Activated T-cell treated with anti-CD3 and anti-CD28 coated beads for 1 hour (primary cell): Measurements from ENCODE around the gene ZNF736.
"Not testable (repeated sequence)": the region's sequence is repeated elsewhere in the genome, so short reads cannot be mapped to it uniquely, and the experiment has no call there.

Experiments
- DNase-seq: peaks from one replicate; pipeline ENCODE4 v3.0.0-alpha.2; 2020; ENCODE audit warnings: low read depth

ZNF736 gene

DNA sequence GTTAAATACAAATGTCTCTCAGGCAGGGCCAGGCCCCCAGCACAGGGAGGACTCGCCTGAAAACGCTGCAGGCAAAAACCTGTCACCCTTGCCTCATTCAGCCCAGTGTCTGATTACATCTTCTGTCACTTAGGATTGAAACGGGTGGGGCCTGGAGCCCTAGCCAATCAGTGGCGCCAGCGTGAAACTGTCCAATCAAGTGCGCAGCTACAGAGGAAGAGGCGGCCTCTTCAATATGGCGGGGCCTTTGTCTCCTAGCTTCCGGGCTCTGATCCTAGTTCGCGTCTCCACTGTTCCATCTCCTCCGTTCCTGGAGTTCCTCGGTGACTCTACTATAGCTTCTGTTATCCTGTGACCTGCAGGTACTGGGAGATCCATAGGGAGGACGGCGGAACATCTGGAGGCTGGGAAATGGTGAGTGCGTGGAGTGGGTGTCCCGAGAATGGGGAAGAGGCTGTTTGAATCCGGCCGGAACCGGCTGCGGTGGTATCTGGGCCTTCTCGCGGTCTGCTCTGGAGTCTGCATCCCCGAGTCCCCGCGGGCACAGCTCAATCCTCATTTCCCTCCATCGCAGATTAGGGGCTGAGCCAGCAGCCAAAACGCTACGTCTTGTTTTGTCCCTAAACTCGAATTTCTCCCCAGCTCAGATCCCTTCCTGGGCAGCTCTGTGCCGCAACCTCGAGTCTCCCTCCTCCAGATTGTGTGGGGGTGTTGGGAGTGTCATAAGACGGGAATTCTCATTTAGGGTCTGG, at the start of gene ZNF736:
Gene ZNF736 (plus strand): TSS at position 222 of the 752 bp plus-strand sequence. CDS start 190 bp downstream, at position 412.
- peak; percentile 75 for DNase-seq

DNA sequence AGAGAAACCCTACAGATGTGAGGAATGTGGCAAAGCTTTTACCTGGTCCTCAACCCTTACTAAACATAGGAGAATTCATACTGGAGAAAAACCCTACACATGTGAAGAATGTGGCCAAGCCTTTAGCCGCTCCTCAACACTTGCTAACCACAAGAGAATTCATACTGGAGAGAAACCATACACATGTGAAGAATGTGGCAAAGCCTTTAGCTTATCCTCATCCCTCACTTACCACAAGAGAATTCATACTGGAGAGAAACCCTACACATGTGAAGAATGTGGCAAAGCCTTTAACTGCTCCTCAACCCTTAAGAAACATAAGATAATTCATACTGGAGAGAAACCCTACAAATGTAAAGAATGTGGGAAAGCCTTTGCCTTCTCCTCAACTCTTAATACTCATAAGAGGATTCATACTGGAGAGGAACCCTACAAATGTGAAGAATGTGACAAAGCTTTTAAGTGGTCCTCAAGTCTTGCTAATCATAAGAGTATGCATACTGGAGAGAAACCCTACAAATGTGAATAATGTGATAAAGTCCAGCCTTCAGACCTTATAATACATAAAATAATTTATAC, 47.3 kb upstream of the ZNF736 start:
- DNase-seq: no peak

DNA sequence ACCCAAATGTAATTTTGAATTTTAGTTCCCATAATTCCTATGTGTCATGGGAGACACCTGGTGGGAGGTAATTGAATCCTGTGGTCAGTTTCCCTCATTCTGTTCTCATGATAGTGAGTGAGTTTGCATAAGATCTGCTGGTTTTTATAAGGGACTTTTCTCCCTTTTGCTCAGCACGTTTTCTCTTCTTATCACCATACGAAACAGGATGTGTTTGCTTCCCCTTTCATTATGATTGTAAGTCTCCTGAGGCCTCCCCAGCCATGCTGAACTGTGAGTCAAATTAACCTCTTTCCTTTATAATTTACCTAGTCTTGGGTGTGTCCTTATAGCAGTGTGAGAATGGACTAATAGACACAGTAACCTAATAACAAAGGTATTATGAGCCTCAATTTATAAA, 36.1 kb upstream of the ZNF736 start:
- no peak for DNase-seq

DNA sequence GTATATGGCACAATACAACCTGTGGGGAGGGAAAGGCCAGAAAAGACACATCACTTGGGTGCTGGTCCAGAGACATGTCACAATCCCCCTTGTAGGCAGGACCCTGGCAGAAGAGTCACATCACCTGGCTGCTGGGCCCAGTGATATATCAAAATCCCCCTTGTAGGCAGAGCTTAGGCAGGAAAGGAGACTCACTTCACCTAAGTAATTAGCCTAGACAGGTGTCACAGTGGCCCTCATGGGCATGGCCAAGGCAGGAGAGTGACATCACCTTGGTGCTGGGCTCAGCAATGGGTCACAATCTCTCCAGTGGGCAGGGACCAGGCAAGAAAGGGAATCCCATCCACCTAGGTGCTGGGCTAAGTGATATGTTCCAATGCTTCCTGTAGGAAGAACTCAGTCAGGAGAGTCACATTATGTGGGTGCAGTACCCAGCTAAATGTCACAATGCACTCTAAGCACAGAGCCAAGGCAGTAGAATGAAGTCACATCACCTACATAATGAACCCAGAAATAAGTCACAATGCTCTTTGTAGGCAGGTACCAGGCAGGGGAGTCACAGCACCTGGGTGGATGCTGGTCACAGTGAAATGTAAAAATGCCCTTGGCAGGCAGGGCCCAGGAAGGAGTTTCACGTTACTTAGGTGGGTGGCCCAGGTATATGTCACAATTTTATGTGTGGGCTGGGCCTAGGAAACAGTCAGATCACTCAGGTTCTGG, 18.9 kb upstream of the ZNF736 start:
- no peak for DNase-seq

DNA sequence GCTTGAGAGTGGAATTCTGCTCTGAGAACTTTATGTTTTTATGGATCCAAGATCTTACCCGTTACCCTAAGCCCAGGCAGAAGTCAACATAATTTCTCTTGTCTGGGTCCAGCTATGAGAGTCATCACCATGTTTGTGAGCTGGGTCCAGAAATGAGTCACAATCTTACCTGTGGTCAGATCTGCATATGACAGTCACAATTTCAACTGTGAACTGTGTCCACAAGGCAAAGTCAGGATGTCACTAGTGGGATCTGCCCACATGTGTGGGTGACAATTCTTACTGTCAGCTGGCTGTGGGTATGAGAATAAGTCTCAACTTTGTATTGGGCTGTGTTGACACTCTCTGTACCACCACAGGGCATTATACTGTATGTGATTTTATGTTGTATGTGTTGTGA, 16.3 kb upstream of the ZNF736 start:
- not testable (repeated sequence) for DNase-seq

DNA sequence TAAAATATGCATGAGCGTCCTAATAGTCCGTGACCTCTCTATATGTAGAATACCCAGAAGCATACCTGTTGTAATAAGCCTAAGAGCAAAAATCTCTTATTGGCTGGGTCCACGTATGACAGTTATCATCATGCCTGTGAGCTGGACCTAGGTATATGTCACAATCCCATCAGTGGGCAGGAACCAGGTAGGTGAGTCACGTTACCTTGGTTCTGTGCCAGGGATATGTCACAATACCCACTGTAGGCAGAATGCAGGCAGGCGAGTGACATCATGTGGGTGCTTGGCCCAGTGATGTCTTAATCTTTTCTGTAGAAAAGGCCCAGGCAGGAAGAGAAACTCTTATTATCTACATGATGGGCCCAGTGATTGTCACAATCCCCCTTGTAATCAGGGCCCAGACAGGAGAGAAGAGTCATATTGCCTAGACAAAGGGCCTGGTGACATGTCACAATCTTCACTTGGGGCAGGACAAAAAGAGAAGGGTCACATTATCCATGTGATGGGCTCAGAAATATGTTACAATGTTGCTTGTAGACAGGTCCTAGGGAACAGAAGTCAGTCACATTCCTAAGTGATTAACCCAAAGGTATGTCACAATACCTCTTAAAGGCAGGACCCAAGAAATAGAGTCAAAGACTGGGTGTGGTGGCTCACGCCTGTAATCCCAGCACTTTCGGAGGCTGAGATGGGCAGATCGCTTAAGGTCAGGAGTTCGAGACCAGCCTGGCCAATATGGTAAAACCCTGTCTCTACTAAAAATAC, 12.9 kb upstream of the ZNF736 start:
- DNase-seq: no peak

DNA sequence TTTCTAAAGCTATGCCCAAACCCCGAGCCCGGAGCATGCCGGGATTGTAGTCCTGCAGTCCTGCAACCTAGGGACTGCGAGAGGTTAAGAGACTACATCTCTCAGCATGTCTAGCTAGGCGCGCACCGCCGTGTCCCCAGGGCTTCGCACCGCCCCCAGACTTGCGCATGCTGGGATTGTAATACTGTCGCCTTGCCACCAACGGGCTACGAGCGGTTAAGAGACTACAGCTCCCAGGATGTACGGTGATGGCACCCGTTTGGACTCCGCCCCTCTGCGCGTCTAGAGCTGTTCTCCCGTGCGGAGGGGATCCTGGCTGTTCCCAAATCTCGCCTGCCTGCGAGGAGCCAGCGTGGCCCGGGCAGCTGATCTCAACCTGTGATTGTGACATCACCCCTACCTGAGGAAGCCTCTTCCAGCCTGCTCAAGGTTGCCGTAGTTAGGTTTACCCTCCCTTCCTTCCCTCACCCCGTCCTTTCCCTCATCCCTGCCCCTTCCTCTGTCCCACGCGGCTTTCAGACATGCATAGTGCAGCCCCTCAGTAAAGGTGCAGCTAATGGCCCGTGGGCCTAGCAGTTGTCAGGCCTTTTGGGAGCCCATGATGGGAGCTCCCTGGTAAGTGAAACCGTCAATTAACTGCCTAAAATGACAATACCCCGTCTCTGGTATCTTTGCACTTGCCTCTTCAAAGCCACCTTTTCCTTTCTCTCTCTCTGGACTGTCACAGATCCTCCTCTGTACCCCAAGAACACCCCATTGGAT, 6.3 kb upstream of the ZNF736 start:
- DNase-seq: peak; percentile 87

DNA sequence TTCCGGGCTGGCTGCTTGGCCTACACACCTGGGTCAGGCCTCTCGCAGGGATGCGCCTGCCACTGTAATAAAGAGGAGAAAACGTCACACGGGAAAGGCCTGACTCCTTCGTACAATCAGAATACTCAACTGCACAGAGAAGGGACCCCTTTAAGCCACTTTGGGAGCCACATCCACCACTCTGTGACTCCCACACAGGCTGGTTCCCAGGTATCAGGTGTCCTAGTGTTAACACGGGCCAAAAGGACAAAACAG, 5.8 kb upstream of the ZNF736 start:
- DNase-seq: no peak

DNA sequence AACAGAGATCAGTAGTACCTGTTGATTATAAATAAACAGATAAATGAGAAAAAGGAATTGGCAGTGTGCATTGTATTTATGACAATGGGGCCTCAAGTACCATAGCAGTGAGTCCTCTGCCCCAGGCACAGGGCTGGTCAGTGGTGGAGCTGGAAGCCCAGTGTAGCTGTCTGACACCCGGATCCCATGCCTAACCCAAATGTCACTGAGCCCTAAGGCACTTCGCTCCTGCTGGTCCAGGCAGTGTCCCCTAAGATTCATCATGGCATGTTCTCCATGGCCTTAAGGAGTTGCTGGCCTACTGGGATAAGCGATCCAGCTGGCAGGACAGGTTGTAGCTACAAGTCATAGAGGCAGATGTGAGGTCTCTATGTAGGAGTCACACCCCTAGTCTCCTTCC, 3.3 kb upstream of the ZNF736 start:
- no peak for DNase-seq

DNA sequence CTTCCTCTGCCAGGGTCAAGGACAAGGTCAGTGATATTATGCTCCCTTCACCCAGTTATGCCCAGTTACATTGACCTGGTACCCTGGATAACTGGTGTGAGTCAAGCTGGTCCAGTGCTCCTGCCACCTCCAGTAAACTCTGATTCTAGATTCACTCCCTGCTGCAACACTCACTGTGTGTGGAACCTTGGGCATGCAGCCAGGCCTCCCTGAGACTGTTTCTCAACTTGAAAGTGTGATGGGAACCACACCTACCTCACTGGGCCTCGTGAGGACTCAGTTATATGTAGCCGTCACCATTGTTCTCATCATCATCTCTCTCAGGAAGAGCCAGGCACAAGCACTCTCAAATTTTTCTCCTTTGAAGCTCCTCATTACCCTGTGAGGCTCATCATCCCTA, 935 bp upstream of the ZNF736 start:
- no peak for DNase-seq

DNA sequence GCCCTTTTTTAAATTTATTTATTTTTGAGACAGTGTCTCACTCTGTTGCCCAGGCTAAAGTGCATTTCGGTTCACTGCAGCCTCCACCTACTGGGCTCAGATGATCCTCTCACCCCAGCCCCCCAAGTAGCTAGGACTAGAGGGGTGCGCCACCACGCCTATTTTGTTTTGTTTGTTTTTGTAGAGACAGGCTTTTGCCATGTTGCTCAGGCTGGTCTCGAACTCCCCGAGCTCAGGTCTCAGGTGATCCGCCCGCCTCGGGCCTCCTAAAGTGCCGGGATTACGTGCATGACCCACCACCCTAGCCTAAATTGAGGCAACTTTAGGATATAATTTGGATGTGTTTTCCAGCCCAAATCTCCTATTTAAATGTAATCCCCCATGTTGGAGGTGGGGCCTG, 805 bp downstream of the ZNF736 start:
- DNase-seq: no peak

DNA sequence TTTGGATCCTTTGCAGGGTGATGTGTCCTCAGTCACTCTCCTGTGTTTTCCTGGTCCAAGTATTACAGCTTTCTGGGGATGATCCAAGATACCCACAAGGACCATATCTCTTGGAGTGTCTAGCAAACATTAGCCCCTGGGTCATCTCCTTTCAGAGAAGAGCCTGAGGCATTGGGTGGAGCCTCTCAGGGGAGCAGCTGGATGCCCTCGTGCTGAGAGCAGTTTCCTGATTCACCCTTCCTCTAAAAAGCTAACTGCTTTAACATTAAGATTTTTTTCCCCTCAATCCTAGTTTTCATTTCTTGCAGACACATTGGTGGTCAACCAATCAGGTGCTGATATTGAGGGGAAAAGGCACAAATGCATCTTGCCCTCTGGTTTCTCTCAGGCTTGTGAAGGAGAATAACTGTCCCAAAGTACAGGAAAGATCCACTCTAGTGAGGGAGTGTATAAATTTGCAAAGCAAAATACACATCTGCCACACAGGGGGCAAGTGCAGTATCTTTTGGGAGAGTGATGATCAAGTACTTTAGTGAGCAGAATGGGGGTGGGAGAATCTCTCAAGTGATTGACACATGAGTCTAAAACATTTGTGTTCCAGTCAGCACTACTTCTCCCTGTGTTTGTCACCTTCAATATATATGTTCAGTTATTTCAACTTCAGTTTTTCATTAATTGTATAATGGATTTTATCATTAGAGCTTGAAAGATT, 2.4 kb downstream of the ZNF736 start:
- not testable (repeated sequence) for DNase-seq

DNA sequence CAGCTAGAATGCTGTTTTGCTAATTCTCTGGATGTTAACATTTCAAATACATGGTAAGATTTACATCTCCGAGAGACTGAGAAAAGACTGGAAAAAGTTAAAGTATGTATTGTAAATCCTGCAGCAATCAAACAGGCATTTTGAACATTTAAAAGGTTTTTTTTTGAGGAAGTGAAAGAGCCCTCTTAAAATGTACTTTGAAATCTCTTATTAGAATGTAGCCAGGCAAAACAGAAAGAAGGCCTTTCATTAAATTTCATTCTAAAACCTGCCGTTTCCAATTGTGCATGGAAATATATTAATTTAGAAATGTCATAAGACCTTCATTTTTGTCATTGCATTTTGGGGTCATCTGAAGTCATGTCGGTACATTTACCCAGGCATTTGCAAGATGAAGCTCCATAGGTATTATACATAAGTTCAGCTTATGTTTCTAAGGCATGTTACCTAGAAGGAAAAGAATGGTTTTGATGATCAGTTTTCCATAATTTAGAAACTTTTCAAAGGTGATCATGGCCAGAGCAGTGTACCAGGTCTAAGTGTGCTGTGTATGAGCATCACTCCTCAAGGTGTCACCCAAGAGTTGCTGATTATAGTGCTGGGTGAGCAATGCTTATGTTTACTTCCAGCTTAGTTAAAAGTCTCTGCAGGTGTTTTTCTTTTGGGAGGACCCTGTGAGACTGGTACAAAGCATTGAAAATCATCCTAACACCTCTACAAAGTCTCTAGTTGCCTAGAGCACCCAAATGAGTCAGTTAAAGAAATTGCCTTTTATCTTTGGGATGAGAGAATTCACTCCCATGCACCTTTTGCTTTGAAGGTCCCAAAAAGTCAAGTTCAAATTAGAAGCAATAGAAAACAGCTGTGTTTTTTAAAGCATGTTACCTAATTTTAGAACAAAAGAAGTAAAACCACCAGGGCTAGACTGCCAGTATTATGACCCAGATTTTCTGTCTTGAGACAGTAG, 7.1 kb downstream of the ZNF736 start:
- DNase-seq: no peak

DNA sequence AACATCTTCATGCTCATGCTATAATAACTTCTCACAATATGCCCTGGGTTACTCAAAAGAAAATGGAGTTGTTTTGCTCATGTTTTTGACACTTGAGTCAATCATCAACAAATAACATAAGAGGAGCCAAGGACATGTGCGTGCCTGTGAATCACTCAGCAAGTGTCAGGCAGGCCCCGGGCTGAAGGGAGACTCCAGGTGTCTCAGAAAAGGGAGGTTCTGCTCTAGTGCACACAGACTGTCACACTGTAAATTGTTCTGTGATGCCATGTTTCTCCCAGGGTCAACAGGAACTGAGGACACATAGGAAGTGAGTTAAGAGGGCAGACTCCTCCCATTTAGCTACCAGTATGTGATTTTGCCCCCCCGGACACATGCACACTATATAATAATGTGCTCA, 10.4 kb downstream of the ZNF736 start:
- not testable (repeated sequence) for DNase-seq

DNA sequence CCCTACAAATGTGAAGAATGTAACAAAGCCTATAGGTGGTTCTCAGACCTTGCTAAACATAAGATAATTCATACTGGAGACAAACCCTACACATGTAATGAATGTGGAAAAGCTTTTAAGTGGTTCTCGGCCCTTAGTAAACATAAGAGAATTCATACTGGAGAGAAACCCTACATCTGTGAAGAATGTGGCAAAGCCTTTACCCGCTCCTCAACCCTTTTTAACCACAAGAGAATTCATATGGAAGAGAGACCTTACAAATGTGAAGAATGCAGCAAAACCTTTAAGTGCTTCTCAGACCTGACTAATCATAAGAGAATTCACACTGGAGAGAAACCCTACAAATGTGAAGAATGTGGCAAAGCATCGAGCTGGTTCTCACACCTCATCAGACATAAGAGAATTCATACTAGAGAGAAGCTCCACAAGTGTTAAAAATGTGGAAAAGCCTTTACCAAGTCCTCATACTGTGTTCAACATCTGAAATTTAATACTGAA, 35.0 kb downstream of the ZNF736 start:
- not testable (repeated sequence) for DNase-seq

DNA sequence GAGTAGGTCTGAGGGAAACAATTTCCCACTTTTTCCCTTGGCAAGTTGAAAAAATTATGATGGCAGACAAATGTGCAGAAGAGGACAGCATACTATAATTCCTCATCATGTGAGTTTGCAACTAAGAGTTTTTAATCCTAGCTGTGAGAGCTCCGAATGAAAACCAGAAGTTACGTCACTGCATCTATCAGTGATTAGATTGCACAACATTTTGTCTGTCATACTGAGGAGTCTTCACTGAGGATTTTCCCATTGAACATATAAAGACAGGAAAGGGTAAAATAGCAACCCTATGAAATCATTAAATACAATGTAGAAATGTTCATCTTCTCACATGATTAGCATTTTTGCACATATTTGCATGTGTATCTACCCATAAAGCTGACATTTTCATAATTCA, 45.8 kb downstream of the ZNF736 start:
- no peak for DNase-seq

DNA sequence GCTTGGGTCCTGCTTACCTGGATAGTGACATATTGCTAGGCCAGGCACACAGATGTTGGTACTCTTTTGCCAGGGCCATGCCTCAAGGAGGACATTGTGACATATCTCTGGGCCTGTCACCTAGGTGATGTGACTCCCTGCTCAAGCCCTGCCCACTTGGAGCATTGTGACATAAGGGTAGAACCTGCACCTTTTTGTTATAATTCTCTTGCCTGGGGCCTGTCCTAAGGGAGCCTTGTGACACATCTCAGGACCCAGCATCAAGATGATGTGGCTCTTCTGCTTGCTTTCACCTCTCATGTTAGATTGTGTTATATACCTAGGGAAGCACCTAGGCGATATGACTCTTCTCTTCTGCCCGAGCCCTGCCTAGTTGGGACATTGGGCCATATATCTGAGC, 57.4 kb downstream of the ZNF736 start:
- no peak for DNase-seq

DNA sequence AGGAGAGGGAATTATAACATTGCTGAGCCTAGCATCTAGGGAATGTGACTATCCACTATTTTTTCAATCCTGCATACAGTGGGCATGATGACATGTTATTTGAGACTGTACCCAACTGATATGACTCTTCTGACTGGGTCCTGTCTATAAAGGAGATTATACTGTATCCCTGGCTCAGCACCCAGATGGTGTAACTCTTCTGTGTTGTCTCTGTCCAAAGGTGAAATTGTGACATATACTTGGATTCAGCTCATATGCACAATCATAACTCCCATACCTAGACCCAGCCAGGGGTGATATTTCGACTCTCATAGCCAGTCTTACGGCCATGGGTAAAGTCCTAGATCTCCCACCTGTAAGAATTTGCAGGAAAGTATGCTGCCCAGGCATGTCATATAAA, 59.3 kb downstream of the ZNF736 start:
- DNase-seq: no peak

DNA sequence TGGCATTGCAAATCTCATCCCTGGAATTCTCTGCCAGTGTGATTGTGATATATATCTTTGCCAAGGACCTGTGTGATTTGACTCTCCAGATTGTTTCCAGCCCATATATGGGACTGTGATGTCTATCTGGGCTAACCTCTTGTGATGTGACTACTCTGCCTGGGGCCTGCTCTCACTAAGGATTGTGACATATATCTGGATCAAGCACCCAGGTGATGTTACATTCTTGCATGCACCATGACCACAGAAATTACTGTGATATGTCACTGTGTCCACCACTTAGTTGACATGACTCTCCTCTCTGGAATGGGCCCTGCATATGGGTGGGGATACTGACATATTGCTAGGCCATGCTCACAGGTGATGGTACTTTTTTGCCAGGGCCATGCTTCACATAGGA, 86.6 kb downstream of the ZNF736 start:
- no peak for DNase-seq
